HepG2 (cell line): ENCODE measurements around the gene CTXN1. TPM values are rescaled to one million over a fixed set of nuclear protein-coding genes. Genes with fewer than 3 reads are reported as not detected.

ENCODE experiments used
- ATAC-seq: fragments of 200-7000 bp; cut with Tn5 transposase; 3 replicates; pipeline ENCODE4 v1.9.1; 2020; ENCODE audit warnings: mild to moderate bottlenecking, moderate library complexity
- BruUV-seq: library from RNA; stranded (reverse); fragments of 400-500 nt; replicated peaks from 2 replicates; lab custom pipeline; 2021; lab: Mats Ljungman, UMichigan
- CTCF ChIA-PET: fragments of 300-600 bp; formaldehyde crosslinking; extraction: SDS; loops from one replicate; lab custom pipeline; 2021; ENCODE audit warnings: low total read pairs, inconsistent platforms, low intra/inter-chr PET ratio; lab: Yijun Ruan, JAX
- POLR2A ChIA-PET: fragments of 350-600 bp; sonication (Branson Sonifier 250); formaldehyde crosslinking; loops from one replicate; lab custom pipeline; 2020; ENCODE audit warnings: antibody characterized with exemption, inconsistent platforms; lab: Yijun Ruan, JAX
- DNase-seq: peaks from one replicate; pipeline ENCODE4 v3.0.0-alpha.2; 2015; ENCODE audit warnings: low spot score
- FAIRE-seq: peaks from 3 replicates; lab custom pipeline; 2011; peaks lifted over from hg19 to GRCh38; lab: Jason Lieb, UNC
- H2AFZ ChIP-seq: one replicate; pipeline ENCODE4 v1.6.1; 2011; ENCODE audit warnings: low read length, inconsistent platforms
- H3K27ac ChIP-seq: fragments of 300-600 bp; 3 replicates; pipeline ENCODE4 v1.8.0; 2011; ENCODE audit warnings: mixed run types, mild to moderate bottlenecking, mixed read lengths, low read length, inconsistent platforms; ENCODE audit not compliant: insufficient read depth; ENCODE audit errors: extremely low read length
- H3K27me3 ChIP-seq, 2 experiments: fragments of 200-600 bp in 1 of 2; 2 replicates in 1 of 2; 3 replicates in 1 of 2; pipeline versions ENCODE4 v1.6.0 to v1.8.0; 2011; ENCODE audit warnings: low read length in 2 of 2, mild to moderate bottlenecking in 2 of 2, moderate library complexity in 2 of 2, inconsistent platforms in 1 of 2; ENCODE audit not compliant: insufficient read depth in 2 of 2, control insufficient read depth in 1 of 2
- H3K36me3 ChIP-seq, 2 experiments: fragments of 200-600 bp in 1 of 2; replicated peaks in 1 of 2; 2 replicates in 1 of 2; 3 replicates in 1 of 2; pipeline versions ENCODE4 v1.5.1 to v1.8.0; 2011; ENCODE audit warnings: low read length in 2 of 2, inconsistent platforms in 1 of 2; ENCODE audit not compliant: insufficient read depth in 2 of 2, control insufficient read depth in 1 of 2
- H3K4me1 ChIP-seq: 2 replicates; pipeline ENCODE4 v1.5.1; 2012; ENCODE audit warnings: low read length, inconsistent platforms; ENCODE audit not compliant: insufficient read depth
- H3K4me2 ChIP-seq: 2 replicates; pipeline ENCODE4 v1.6.0; 2011; ENCODE audit warnings: low read depth, low read length, inconsistent platforms
- H3K4me3 ChIP-seq, 3 experiments: fragments of 200-600 bp in 1 of 3; sonication (generic), shearing (Covaris generic) in 1 of 3; replicated peaks in 1 of 3; 2 replicates each; pipeline ENCODE4 v1.5.1; 2011 to 2016; ENCODE audit warnings: low read length in 3 of 3, inconsistent platforms in 2 of 3, low read depth in 2 of 3, mild to moderate bottlenecking in 2 of 3, control low read depth in 1 of 3, mixed read lengths in 1 of 3; ENCODE audit not compliant: insufficient read depth in 1 of 3
- H3K79me2 ChIP-seq: one replicate; pipeline ENCODE4 v1.6.1; 2011; ENCODE audit warnings: low read length, inconsistent platforms; ENCODE audit not compliant: insufficient read depth
- H3K9ac ChIP-seq: 2 replicates; pipeline ENCODE4 v1.6.0; 2011; ENCODE audit warnings: mild to moderate bottlenecking, low read depth, low read length, inconsistent platforms; ENCODE audit not compliant: insufficient read depth
- H3K9me3 ChIP-seq: 2 replicates; pipeline ENCODE4 v1.5.1; 2012; ENCODE audit warnings: mild to moderate bottlenecking, low read length
- H4K20me1 ChIP-seq: 2 replicates; pipeline ENCODE4 v1.6.0; 2011; ENCODE audit warnings: inconsistent platforms, mild to moderate bottlenecking, low read length, moderate library complexity; ENCODE audit not compliant: insufficient read depth
- RERE ChIP-seq: IDR thresholded peaks from 2 replicates; pipeline ENCODE4 v1.6.1; 2016; ENCODE audit warnings: low read depth, missing genetic modification reagents, missing compliant biosample characterization
- WGBS: methylation state at CpG from one replicate; pipeline ENCODE4 v1.1.6; 2017; ENCODE audit warnings: low lambda C conversion rate; 5-methylcytosine and 5-hydroxymethylcytosine counted together
- in situ Hi-C: cut with HindIII; loops from 2 replicates; pipeline ENCODE4 v1.10.0; 2017; ENCODE audit warnings: low pct_unique_long_range_greater_than_20kb; ENCODE audit not compliant: extremely low pct_ligation_motif_present
- intact Hi-C: fragments of 100-400 bp; cut with micrococcal nuclease; formaldehyde crosslinking; loops from one replicate; pipeline ENCODE4 v1.10.0; 2022; ENCODE audit not compliant: unreplicated experiment
- polyA plus RNA-seq, 8 experiments: library from polyadenylated mRNA; depleted of rRNA in 3 of 8; stranded (reverse) in 7 of 8; unstranded in 1 of 8; fragments of >200 nt; fragmentation: Illumina TruSeq in 4 of 8; extraction: Trizol in 4 of 8; gene quantifications; 2 replicates each; pipeline versions ENCODE4 v1.2.1 to v1.2.3, GENCODE V29; 2011 to 2016; ENCODE audit warnings: low read depth in 4 of 8, missing spikeins in 1 of 8, mixed read lengths in 1 of 8; ENCODE audit not compliant: insufficient read depth in 1 of 8
- total RNA-seq, 5 experiments: library from RNA; depleted of rRNA; stranded (reverse); fragments of >200 nt; fragmentation: Illumina TruSeq; extraction: Trizol; gene quantifications; 2 replicates each; pipeline ENCODE4 v1.2.3, GENCODE V29; 2016; ENCODE audit warnings: low read depth in 1 of 5

The CTXN1 gene
- total and polyA plus RNA-seq, 2 of the 13 experiments (the other 11 are each of a cell fraction or from before 2014, with no cell fraction given), result 0.11 TPM; not detected in 1

GRCh38 chr19:7885818-7886217, 40.1 kb downstream of the CTXN1 start:
- 58% methylated on average over 8 of the region's 8 CpGs for WGBS
- ATAC-seq (no peak), DNase-seq (no peak), FAIRE-seq (no peak)
- intact Hi-C loops, result no loop called here
- H3K27me3 ChIP-seq, result no peaks in the 10 kb centered on the region; a peak in 1 of 5 replicates
- H3K4me3 ChIP-seq, result no peak overlapping the region
- no peak overlapping the region for H3K27ac ChIP-seq
- H3K79me2 ChIP-seq, result peaks cover 5% of the 10 kb centered on the region
- no peak overlapping the region for H3K9ac ChIP-seq
- H3K4me1 ChIP-seq, result peaks cover 41% of the 10 kb centered on the region
- BruUV-seq, result no TSS peak
- H4K20me1 ChIP-seq, result no peaks in the 10 kb centered on the region
- no peaks in the 10 kb centered on the region for H3K9me3 ChIP-seq
- H3K4me2 ChIP-seq, result no peak overlapping the region
- no peaks in the 10 kb centered on the region for H3K36me3 ChIP-seq
- in situ Hi-C loops, result no loop called here
- CTCF ChIA-PET, result no interaction called here
- no peak overlapping the region for H2AFZ ChIP-seq
- no peak for TF ChIP-seq RERE (CRISPR knock-in tag)
- TF ChIP-seq, all 625 proteins: peak for 0
- POLR2A ChIA-PET, result interaction anchor here (0.8 to 8.1 kb wide), 4 partner anchors 13 to 34 kb away, joined by 3 to 75 read pairs (median 22); partner anchors contain the start of genes MAP2K7 and SNAPC2
